ENCODE data around the gene MFSD12.

The MFSD12 gene

DNA sequence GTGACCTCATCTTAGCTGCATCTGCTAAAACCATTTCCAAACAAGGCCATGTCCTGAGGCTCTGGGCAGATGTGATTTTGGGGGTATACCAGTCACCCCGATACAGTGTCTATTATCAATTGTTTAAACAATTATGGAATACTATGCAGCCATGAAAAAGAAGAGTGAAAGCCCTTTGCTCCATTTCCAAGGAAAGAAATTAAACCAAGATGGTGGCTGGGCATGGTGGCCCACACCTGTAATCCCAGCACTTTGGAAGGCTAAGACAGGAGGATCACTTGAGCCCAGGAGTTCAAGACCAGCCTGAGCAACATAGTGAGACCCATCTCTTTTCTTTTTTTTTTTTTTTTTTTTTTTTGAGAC is 17.6 kb downstream of the MFSD12 start:
- no peak overlapping the region for H3K4me3 ChIP-seq (ENCODE audit: low read depth, low read length)
- DNase-seq (ENCODE audit: low read depth) = no peak
- TF ChIP-seq, protein P1, sequence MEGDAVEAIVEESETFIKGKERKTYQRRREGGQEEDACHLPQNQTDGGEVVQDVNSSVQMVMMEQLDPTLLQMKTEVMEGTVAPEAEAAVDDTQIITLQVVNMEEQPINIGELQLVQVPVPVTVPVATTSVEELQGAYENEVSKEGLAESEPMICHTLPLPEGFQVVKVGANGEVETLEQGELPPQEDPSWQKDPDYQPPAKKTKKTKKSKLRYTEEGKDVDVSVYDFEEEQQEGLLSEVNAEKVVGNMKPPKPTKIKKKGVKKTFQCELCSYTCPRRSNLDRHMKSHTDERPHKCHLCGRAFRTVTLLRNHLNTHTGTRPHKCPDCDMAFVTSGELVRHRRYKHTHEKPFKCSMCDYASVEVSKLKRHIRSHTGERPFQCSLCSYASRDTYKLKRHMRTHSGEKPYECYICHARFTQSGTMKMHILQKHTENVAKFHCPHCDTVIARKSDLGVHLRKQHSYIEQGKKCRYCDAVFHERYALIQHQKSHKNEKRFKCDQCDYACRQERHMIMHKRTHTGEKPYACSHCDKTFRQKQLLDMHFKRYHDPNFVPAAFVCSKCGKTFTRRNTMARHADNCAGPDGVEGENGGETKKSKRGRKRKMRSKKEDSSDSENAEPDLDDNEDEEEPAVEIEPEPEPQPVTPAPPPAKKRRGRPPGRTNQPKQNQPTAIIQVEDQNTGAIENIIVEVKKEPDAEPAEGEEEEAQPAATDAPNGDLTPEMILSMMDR (conservative IDR thresholded peaks at IDR 0.05; ENCODE audit: low read depth, low read length) = no peak

DNA sequence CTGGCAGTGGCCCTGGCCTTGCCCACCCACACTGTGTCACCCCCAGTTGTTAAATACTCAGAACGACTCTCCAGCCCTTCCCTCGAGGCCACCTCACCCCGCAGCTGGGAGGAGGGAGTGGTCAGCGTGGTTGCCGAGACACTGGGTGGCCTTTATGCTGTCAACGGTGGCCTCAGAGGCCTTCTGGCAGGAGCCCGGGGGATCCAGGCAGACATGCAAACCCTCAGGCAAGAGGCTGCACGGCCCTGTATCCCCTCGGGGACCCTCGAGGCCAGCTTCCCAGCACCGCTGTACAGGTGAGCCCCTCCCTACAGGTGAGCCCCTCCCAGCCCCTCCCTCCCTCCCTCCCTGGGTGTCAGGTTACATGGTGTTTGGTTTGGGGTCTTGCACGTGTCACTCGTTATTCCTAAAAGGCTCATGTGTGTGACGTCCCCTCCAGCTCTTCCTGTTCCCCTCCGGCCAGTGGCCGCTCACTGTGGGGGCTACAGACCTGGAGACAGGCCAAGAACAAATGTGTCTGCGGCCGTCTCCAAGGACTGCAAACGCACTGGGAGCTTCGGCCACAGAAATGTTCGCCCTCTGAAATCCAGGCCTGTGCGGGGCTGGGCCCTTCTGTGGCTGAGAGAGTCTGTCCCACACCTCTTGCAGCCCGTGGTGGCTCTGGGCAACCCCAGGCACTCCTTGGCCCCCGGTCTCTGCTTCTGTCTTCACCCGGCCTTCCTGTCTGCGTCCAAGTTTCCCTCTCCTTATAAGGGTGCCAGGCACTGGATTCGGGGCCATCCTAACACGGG is 18.2 kb downstream of the MFSD12 start, which contains the start of gene TEKTIP1:
TSS of gene TEKTIP1 (plus strand) at position 210 of the 791 bp plus-strand sequence. CDS start at position 214, 4 bp downstream.
- peak; percentile 32 for DNase-seq (ENCODE audit: low read depth)
- H3K4me3 ChIP-seq (ENCODE audit: low read depth, low read length) = no peak within 1 kb of the TSS
- TF ChIP-seq, protein P1 (conservative IDR thresholded peaks at IDR 0.05; ENCODE audit: low read depth, low read length) = no peak

DNA sequence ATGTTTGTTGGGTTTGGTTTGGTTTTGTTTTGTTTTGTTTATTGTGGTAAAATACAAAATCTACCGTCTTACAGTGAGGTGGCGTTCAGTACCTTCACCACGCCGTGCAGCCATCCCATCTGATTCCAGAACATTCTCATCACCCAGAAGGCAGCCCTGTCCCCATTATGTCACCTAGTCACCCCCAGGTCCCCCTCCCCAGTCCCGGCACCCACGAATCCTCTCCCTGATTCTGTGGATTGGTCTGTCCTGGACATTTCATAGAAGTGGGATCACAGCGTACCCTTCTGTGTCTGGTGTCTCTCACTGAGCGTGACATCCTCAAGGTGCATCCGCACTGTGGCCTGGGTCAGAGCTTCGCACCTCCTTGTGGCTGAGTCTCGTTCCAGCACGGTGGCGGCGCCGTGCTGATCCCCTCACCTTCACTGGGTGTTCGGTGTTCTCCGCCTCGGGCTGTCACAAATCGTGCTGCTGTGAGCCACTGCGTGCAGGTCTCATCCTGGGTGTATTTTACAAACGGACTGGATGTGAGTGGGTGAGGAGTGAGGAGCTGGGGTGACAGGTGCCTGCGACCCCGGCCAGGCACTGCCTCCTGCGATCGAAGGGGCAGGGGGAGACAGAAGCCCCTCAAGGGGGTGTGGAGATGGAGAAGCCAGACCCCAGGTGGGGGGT is 19.0 kb downstream of the MFSD12 start:
- no peak overlapping the region for H3K4me3 ChIP-seq (ENCODE audit: low read depth, low read length)
- DNase-seq (ENCODE audit: low read depth) = no peak
- TF ChIP-seq, protein P1 (conservative IDR thresholded peaks at IDR 0.05; ENCODE audit: low read depth, low read length) = no peak

DNA sequence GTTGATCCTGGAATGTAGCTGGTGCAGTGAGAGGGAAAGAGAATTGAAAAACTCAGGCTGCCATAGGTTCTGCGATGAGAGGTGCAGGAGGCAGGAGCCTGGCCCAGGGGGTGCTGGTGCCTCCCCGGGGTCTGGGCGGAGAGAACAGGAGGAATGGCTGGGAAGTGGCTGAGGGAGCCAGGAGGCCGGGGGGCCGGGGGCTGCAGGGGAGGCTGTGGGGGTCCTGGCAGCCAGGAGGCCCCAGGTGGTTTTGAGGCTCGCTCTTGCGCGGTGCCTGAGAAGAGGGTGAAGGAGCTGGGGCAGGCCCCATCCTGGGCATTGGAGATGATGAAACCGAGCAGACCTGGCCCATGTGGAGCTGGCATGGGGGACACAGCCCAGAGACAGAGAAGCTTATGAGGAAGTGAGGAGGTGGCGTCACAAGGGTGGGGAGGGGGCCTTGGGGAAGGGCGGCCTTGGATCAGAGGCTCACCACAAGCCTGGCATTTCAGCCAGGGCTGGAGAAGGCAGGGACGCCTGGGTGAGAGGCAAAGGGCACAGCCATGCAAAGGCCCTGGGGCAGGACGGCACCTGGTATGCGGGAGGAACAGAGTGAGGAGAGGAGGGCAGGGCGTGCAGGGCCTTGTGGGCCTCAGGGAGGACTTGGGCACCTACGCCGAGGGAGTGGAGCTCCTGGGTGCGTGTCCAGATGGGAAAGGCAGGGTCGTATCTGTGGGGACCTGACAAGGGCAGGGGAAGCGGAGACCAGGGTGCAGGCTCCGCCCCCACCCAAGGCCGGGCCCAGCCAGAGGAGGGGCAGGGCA is 19.7 kb downstream of the MFSD12 start:
- H3K4me3 ChIP-seq (ENCODE audit: low read depth, low read length) = no peak overlapping the region
- no peak for DNase-seq (ENCODE audit: low read depth)
- TF ChIP-seq, protein P1 (conservative IDR thresholded peaks at IDR 0.05; ENCODE audit: low read depth, low read length) = no peak

DNA sequence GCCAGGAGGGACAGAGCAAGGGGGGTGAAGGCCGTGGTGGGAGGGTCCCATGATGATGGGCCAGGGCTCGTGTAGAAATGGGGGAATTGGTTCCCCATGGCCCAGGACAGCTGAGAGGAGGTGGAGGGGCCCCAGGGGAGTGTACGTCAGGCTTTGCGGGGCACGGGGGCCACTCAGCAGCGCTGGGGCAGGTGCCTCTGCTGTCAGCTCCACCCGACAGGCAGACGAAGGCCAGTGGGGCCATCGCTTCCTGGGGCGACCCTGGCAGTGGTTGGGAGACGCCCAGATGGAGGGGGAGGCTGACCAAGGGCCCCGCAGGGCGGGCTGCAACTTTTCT is 20.3 kb downstream of the MFSD12 start:
- TF ChIP-seq, protein P1 (conservative IDR thresholded peaks at IDR 0.05; ENCODE audit: low read depth, low read length) = no peak
- DNase-seq (ENCODE audit: low read depth) = no peak

DNA sequence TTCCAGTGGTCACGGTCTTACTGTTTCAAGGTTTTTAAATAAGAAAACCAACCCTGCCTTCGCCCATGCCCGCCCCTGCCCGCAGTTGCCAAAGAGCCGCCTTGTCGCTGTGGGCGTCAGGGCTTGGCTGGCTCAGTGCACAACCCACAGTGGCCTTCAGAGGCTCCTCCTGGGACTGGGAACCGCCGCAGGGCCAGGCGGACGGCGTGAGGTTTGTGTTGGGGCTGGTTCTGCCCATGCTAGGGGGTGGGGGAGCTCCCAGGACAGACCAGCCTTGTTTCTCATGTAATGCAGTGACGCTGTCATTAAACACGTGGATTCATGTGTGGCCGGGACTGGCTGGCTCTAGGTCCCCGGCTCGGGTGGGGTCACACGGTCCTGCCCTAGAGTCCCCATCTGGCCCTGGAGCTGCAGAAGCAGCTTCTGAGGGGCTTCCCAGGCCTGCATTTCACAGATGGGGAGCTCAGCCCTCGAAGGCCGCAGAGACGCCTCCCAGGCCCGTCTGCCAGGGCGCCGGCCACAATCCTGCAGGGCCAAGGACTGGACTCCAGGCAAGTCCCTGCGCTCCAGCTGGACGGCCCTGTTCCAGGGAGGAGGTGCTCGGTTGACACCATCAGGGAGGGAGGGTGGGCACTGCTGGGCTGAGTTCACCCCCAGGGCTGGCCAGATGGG is 20.8 kb downstream of the MFSD12 start:
- DNase-seq (ENCODE audit: low read depth) = no peak
- TF ChIP-seq, protein P1 (conservative IDR thresholded peaks at IDR 0.05; ENCODE audit: low read depth, low read length) = no peak
- no peak overlapping the region for H3K4me3 ChIP-seq (ENCODE audit: low read depth, low read length)

More for the DNA sequence above, 20.3 kb downstream of the MFSD12 start:
- H3K4me3 ChIP-seq (ENCODE audit: low read depth, low read length) = no peak overlapping the region
